Astrocyte (in vitro differentiated cells and primary cell): ENCODE results near the gene TBRG1. TPM values are rescaled to one million over a fixed set of nuclear protein-coding genes. Genes with fewer than 3 reads are reported as not detected.

Experiments used
- DNase-seq: peaks from one replicate; pipeline ENCODE4 v3.0.0-alpha.2; 2010; ENCODE audit warnings: low read depth
- FAIRE-seq: peaks from 2 replicates; lab custom pipeline; 2011; peaks lifted over from hg19 to GRCh38; lab: Jason Lieb, UNC
- H2AFZ ChIP-seq: 2 replicates; pipeline ENCODE4 v1.6.0; 2012; ENCODE audit warnings: low read depth, low read length, inconsistent platforms
- H3K27ac ChIP-seq: 2 replicates; pipeline ENCODE4 v1.5.1; 2011; ENCODE audit warnings: low read depth, low read length, inconsistent platforms
- H3K27me3 ChIP-seq: 2 replicates; pipeline ENCODE4 v1.6.0; 2011; ENCODE audit warnings: low read length, inconsistent platforms; ENCODE audit not compliant: insufficient read depth
- H3K36me3 ChIP-seq: 2 replicates; pipeline ENCODE4 v1.5.1; 2011; ENCODE audit warnings: low read length, inconsistent platforms; ENCODE audit not compliant: insufficient read depth
- H3K4me1 ChIP-seq: 2 replicates; pipeline ENCODE4 v1.5.1; 2011; ENCODE audit warnings: low read length, inconsistent platforms; ENCODE audit not compliant: insufficient read depth
- H3K4me2 ChIP-seq: 2 replicates; pipeline ENCODE4 v1.6.0; 2012; ENCODE audit warnings: low read length, inconsistent platforms
- H3K4me3 ChIP-seq: 2 replicates; pipeline ENCODE4 v1.5.1; 2011; ENCODE audit warnings: low read depth, mild to moderate bottlenecking, low read length, inconsistent platforms; ENCODE audit not compliant: insufficient read depth
- H3K79me2 ChIP-seq: 2 replicates; pipeline ENCODE4 v1.6.0; 2012; ENCODE audit warnings: mild to moderate bottlenecking, low read length, inconsistent platforms; ENCODE audit not compliant: insufficient read depth
- H3K9ac ChIP-seq: 2 replicates; pipeline ENCODE4 v1.6.0; 2012; ENCODE audit warnings: mild to moderate bottlenecking, low read length, inconsistent platforms
- H3K9me3 ChIP-seq: 2 replicates; pipeline ENCODE4 v1.5.1; 2012; ENCODE audit warnings: low read depth, mild to moderate bottlenecking, low read length, inconsistent platforms; ENCODE audit not compliant: insufficient read depth
- H4K20me1 ChIP-seq: 2 replicates; pipeline ENCODE4 v1.6.0; 2012; ENCODE audit warnings: low read length, inconsistent platforms; ENCODE audit not compliant: insufficient read depth
- H3K27ac Mint-ChIP-seq: one replicate; pipeline ENCODE4 v1.8.0; 2021; ENCODE audit warnings: mild to moderate bottlenecking, mixed read lengths; ENCODE audit not compliant: unreplicated experiment
- H3K27me3 Mint-ChIP-seq: one replicate; pipeline ENCODE4 v1.8.0; 2021; ENCODE audit warnings: low read depth, mixed read lengths; ENCODE audit not compliant: unreplicated experiment
- H3K36me3 Mint-ChIP-seq: one replicate; pipeline ENCODE4 v1.8.0; 2021; ENCODE audit warnings: low read depth, mixed read lengths; ENCODE audit not compliant: unreplicated experiment
- H3K4me1 Mint-ChIP-seq: one replicate; pipeline ENCODE4 v1.8.0; 2021; ENCODE audit warnings: low read depth, mixed read lengths; ENCODE audit not compliant: unreplicated experiment
- H3K4me3 Mint-ChIP-seq: one replicate; pipeline ENCODE4 v1.8.0; 2021; ENCODE audit warnings: mild to moderate bottlenecking, moderate library complexity, mixed read lengths; ENCODE audit not compliant: unreplicated experiment
- H3K9me3 Mint-ChIP-seq: one replicate; pipeline ENCODE4 v1.8.0; 2021; ENCODE audit warnings: mild to moderate bottlenecking, mixed read lengths; ENCODE audit not compliant: unreplicated experiment
- EZH2 ChIP-seq: IDR thresholded peaks from 2 replicates; pipeline ENCODE4 v1.6.1; 2012; ENCODE audit warnings: mild to moderate bottlenecking, low read length, inconsistent platforms; ENCODE audit not compliant: insufficient read depth
- total RNA-seq: library from RNA; stranded (reverse); gene quantifications from 2 replicates; pipeline ENCODE4 v1.2.1, GENCODE V29; 2021
- TF ChIP-seq, protein P1 (sequence below): IDR thresholded peaks from 2 replicates; pipeline ENCODE4 v1.5.1; 2011; ENCODE audit warnings: low read depth, mild to moderate bottlenecking, inconsistent platforms, low read length, moderate library complexity; ENCODE audit not compliant: insufficient read depth

The TBRG1 gene
- total RNA-seq, 1 donor from 2014 or later = 36.8 TPM

GRCh38 chr11:124635932-124636331, 13.3 kb downstream of the TBRG1 start:
- DNase-seq (no peak), FAIRE-seq (no peak)
- no peak for TF ChIP-seq EZH2
- TF ChIP-seq, protein P1, sequence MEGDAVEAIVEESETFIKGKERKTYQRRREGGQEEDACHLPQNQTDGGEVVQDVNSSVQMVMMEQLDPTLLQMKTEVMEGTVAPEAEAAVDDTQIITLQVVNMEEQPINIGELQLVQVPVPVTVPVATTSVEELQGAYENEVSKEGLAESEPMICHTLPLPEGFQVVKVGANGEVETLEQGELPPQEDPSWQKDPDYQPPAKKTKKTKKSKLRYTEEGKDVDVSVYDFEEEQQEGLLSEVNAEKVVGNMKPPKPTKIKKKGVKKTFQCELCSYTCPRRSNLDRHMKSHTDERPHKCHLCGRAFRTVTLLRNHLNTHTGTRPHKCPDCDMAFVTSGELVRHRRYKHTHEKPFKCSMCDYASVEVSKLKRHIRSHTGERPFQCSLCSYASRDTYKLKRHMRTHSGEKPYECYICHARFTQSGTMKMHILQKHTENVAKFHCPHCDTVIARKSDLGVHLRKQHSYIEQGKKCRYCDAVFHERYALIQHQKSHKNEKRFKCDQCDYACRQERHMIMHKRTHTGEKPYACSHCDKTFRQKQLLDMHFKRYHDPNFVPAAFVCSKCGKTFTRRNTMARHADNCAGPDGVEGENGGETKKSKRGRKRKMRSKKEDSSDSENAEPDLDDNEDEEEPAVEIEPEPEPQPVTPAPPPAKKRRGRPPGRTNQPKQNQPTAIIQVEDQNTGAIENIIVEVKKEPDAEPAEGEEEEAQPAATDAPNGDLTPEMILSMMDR = no peak
- H3K36me3 ChIP-seq = peaks cover 35% of the 10 kb centered on the region
- H3K4me3 Mint-ChIP-seq = no peak overlapping the region
- no peak overlapping the region for H3K27ac Mint-ChIP-seq
- no peak overlapping the region for H3K4me2 ChIP-seq
- H4K20me1 ChIP-seq = peaks cover 11% of the 10 kb centered on the region
- H3K9me3 ChIP-seq = no peaks in the 10 kb centered on the region
- no peaks in the 10 kb centered on the region for H3K4me1 ChIP-seq
- peaks cover 9% of the 10 kb centered on the region for H3K36me3 Mint-ChIP-seq
- H3K27me3 ChIP-seq = no peaks in the 10 kb centered on the region
- no peaks in the 10 kb centered on the region for H3K9me3 Mint-ChIP-seq
- H3K27ac ChIP-seq = no peak overlapping the region
- H3K4me1 Mint-ChIP-seq = no peaks in the 10 kb centered on the region
- no peak overlapping the region for H3K4me3 ChIP-seq
- no peaks in the 10 kb centered on the region for H3K27me3 Mint-ChIP-seq
- no peak overlapping the region for H2AFZ ChIP-seq
- H3K9ac ChIP-seq = no peak overlapping the region
- no peaks in the 10 kb centered on the region for H3K79me2 ChIP-seq

- Histone ChIP-seq H2AFZ (no peak overlapping the region), H3K4me3 (no peak overlapping the region), H3K4me2 (no peak overlapping the region), H4K20me1 (peaks cover 2% of the 10 kb centered on the region), H3K4me1 (peaks cover 7% of the 10 kb centered on the region), H3K27me3 (no peaks in the 10 kb centered on the region), H3K79me2 (no peaks in the 10 kb centered on the region), H3K36me3 (peaks cover 12% of the 10 kb centered on the region), H3K9ac (no peak overlapping the region), H3K27ac (no peak overlapping the region), H3K9me3 (no peaks in the 10 kb centered on the region)
- Mint-ChIP-seq H3K27ac (no peak overlapping the region), H3K4me3 (no peak overlapping the region), H3K4me1 (peaks cover 6% of the 10 kb centered on the region), H3K27me3 (no peaks in the 10 kb centered on the region), H3K36me3 (peaks cover 5% of the 10 kb centered on the region), H3K9me3 (peaks cover 1% of the 10 kb centered on the region)
- DNase-seq (no peak), FAIRE-seq (no peak)
- no peak for TF ChIP-seq EZH2
- TF ChIP-seq, protein P1 = no peak
Measured at GRCh38 chr11:124638500-124638899, 15.8 kb downstream of the TBRG1 start.

GRCh38 chr11:124639186-124639585, 16.5 kb downstream of the TBRG1 start:
- Histone ChIP-seq H3K4me2 (no peak overlapping the region), H3K27ac (no peak overlapping the region), H2AFZ (no peak overlapping the region), H4K20me1 (peaks cover 2% of the 10 kb centered on the region), H3K4me1 (peaks cover 9% of the 10 kb centered on the region), H3K27me3 (no peaks in the 10 kb centered on the region), H3K36me3 (peaks cover 12% of the 10 kb centered on the region), H3K9ac (no peak overlapping the region), H3K79me2 (no peaks in the 10 kb centered on the region), H3K9me3 (no peaks in the 10 kb centered on the region), H3K4me3 (no peak overlapping the region)
- Mint-ChIP-seq H3K27ac (no peak overlapping the region), H3K36me3 (peaks cover 5% of the 10 kb centered on the region), H3K27me3 (no peaks in the 10 kb centered on the region), H3K9me3 (peaks cover 1% of the 10 kb centered on the region), H3K4me1 (peaks cover 13% of the 10 kb centered on the region), H3K4me3 (no peak overlapping the region)
- FAIRE-seq = no peak
- DNase-seq = no peak
- TF ChIP-seq EZH2 = no peak
- TF ChIP-seq, protein P1 = no peak
